HUES64 (cell line): ENCODE results near the gene CFAP68.
"Not testable (repeated sequence)": the region's sequence is repeated elsewhere in the genome, so short reads cannot be mapped to it uniquely, and the experiment has no call there.

Source experiments
- H3K27ac ChIP-seq: 2 replicates; pipeline ENCODE4 v1.7.0; 2013; ENCODE audit warnings: low read depth, low read length, inconsistent platforms
- H3K27me3 ChIP-seq: 2 replicates; pipeline ENCODE4 v1.6.1; 2013; ENCODE audit warnings: mild to moderate bottlenecking, low read length; ENCODE audit not compliant: insufficient read depth
- H3K36me3 ChIP-seq: 2 replicates; pipeline ENCODE4 v1.6.1; 2013; ENCODE audit warnings: mild to moderate bottlenecking, low read length; ENCODE audit not compliant: insufficient read depth
- H3K4me1 ChIP-seq: 2 replicates; pipeline ENCODE4 v1.6.1; 2013; ENCODE audit warnings: mild to moderate bottlenecking, low read length, moderate library complexity; ENCODE audit not compliant: insufficient read depth
- H3K4me3 ChIP-seq: 2 replicates; pipeline ENCODE4 v1.5.1; 2013; ENCODE audit warnings: mild to moderate bottlenecking, low read length, moderate library complexity
- H3K9ac ChIP-seq: 2 replicates; pipeline ENCODE4 v1.6.1; 2013; ENCODE audit warnings: mild to moderate bottlenecking, low read depth, low read length
- H3K9me3 ChIP-seq: 2 replicates; pipeline ENCODE4 v1.6.1; 2013; ENCODE audit warnings: low read depth, low read length; ENCODE audit not compliant: insufficient read depth
- WGBS: fragments of 150-250, 120-280 bp; methylation state at CpG from one replicate; pipeline ENCODE4 v1.1.7; 2013; ENCODE audit warnings: missing lambda C conversion rate; 5-methylcytosine and 5-hydroxymethylcytosine counted together

CFAP68 gene

GRCh38 chr11:111933176-111933575 is 53.8 kb downstream of the CFAP68 start:
- not testable (repeated sequence) for H3K9ac ChIP-seq, H3K9me3 ChIP-seq, H3K27ac ChIP-seq, H3K36me3 ChIP-seq, H3K27me3 ChIP-seq, H3K4me3 ChIP-seq
- 95% methylated on average over 14 of the region's 14 CpGs for WGBS
- peaks cover 26% of the 10 kb centered on the region for H3K4me1 ChIP-seq

DNA sequence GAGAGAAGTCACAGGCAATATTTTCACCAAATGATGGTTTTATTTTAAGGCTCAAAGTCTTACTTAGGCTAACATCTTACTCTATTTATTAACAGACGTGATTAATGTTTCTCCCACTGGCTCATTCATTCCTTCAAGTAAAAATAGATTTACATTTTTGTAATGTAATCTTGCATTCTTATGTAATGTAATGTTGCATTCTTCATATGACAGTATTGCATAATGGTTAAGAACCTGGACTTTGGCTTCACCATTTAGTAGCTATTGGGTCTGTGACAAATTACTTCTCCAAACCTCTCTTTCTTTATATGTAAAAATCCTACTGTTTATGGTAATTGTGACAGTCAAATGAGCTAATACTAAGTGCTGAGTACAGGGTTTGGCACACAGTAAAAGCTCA is 54.5 kb downstream of the CFAP68 start:
- no peaks in the 10 kb centered on the region for H3K9me3 ChIP-seq
- no CpG with 5 or more reads among the region's 1 CpG for WGBS
- H3K36me3 ChIP-seq = no peaks in the 10 kb centered on the region
- H3K27ac ChIP-seq = no peak overlapping the region
- no peaks in the 10 kb centered on the region for H3K27me3 ChIP-seq
- no peak overlapping the region for H3K4me3 ChIP-seq
- peaks cover 33% of the 10 kb centered on the region for H3K4me1 ChIP-seq
- H3K9ac ChIP-seq = no peak overlapping the region

DNA sequence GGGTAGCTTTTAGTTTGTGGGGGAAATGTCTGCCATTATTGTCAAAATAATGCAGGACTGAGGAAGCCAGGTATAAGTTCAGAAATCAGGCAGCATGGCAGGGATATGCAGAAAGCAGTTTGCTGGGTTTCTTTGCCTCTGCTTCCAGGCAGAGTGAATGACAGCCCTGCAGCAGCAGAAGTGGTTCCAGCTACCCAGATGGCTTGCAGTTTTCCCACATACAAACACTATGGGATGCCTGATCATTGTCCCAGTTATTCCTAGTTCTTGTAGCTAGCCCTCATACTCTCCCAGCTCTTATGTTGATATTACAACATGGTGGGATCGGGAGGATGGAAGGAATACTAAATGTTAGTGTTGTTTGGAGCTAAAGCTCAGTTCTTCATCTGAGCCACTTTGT is 55.0 kb downstream of the CFAP68 start:
- Histone ChIP-seq H3K27ac (no peak overlapping the region), H3K36me3 (no peaks in the 10 kb centered on the region), H3K9ac (no peak overlapping the region), H3K4me1 (peaks cover 37% of the 10 kb centered on the region), H3K27me3 (no peaks in the 10 kb centered on the region), H3K9me3 (no peaks in the 10 kb centered on the region), H3K4me3 (no peak overlapping the region)
- WGBS = 95% methylated on average over 1 of the region's 1 CpG
